HS-5 (cell line): Measurements from ENCODE around the gene TEX50.
A peak's percentile ranks its signal among the peaks of the same experiment; 100 is the strongest.
"Not testable (repeated sequence)": the region's sequence is repeated elsewhere in the genome, so short reads cannot be mapped to it uniquely, and the experiment has no call there.

Source experiments
- DNase-seq: peaks from one replicate; pipeline ENCODE4 v3.0.0-alpha.2; 2012; ENCODE audit warnings: low read depth

TEX50 gene

GRCh38 chr1:173663159-173663558 is 28.0 kb downstream of the TEX50 start:
- DNase-seq: no peak

DNA sequence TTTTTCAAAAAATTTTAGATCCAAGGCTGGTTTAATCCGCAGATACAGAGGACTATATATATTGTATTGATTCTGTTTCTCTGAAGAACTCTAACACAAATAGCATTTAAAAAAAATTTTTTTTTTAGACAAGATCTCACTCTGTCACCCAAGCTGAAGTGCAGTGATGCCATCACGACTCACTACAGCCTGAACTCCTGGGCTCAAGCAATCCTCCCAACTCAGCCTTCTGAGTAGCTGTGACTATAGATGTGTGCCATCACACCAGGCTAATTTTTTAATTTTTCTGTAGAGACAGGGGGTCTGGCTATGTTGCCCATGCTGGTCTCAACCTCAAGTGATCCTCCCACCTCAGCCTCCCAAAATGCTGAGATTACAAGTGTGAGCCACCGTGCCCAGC is 31.5 kb downstream of the TEX50 start:
- DNase-seq: peak; percentile 42

DNA sequence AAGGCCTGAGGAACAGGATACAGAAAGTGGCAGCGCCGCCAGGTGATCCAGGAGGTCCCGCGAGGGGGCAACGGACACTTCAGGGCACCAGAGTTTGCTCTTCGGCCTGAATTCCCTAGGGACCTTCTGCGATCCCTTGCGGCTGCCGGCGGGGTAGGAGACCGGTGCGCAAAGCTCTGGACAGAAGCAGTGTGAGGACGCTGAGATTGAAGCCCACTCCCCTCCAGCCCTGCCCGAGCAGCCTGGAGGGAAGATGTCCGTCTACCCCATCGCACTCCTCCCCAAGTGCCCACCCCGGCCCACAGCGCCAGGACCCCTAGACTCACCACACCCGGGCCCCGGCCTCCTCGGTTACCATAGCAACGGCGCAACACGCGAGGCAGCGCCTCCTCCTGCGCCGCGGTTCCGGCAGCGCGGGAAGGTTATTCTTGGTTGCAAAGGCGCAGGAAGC is 34.4 kb downstream of the TEX50 start, which contains the start of gene ANKRD45:
Gene ANKRD45, minus strand, starts transcription at position 361 of the 451 bp plus-strand sequence. CDS start 10,433 bp downstream, outside the sequence.
- DNase-seq: no peak

DNA sequence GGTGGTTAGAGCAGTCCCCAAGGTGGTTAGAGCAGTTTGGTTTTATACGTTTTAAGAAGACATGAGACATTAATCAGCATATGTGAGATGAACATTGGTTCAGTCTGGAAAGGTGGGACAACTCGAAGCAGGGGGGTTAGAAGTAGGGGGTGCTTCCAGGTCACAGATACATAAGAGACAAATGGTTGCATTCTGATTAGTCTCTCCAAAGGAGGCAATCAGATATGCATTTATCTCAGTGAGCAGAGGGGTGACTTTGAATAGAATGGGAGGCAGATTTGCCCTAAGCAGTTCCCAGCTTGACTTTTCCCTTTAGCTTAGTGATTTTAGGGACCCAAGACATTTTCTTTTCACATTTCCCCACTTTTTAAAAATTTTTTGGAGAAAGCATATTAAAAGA is 39.4 kb downstream of the TEX50 start:
- DNase-seq: not testable (repeated sequence)

DNA sequence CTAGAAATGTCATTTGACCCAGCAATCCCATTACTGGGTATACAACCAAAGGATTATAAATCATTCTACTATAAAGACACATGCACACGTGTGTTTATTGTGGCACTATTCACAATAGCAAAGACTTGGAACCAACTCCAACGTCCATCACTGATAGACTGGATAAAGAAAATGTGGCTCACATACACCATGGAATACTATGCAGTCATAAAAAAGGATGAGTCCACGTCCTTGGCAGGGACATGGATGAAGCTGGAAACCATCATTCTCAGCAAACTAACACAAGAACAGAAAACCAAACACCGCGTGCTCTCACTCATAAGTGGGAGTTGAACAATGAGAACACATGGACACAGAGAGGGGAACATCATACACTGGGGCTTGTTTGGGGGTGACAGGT is 45.0 kb downstream of the TEX50 start:
- DNase-seq: not testable (repeated sequence)

GRCh38 chr1:173682184-173682583 is 47.0 kb downstream of the TEX50 start:
- DNase-seq: no peak

DNA sequence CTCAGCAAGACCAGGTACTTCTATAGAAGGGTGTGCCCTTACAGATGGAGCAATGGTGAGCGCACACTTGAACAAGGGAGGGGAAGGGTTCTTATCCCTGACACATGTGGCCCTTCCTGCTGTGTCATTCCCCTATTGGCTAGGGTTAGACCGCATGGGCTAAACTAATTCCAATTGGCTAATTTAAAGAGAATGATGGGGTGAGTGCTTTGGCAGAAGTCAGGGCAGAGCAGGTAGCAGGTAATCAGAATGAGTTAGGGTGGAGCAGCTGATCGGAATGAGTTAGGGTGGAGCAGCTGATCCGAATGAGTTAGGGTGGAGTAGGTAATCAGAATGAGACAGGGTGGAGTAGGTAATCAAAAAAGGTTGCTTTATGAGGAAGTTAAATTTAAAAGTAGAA is 48.7 kb downstream of the TEX50 start:
- DNase-seq: not testable (repeated sequence)

GRCh38 chr1:173685121-173685520 is 50.0 kb downstream of the TEX50 start:
- not testable (repeated sequence) for DNase-seq
